ENCODE measurements around the gene XPC. TPM values are rescaled to one million over a fixed set of nuclear protein-coding genes. Genes with fewer than 3 reads are reported as not detected.

The XPC gene
- total RNA-seq, 1 experiment from 2014 or later = 57.2 TPM

DNA sequence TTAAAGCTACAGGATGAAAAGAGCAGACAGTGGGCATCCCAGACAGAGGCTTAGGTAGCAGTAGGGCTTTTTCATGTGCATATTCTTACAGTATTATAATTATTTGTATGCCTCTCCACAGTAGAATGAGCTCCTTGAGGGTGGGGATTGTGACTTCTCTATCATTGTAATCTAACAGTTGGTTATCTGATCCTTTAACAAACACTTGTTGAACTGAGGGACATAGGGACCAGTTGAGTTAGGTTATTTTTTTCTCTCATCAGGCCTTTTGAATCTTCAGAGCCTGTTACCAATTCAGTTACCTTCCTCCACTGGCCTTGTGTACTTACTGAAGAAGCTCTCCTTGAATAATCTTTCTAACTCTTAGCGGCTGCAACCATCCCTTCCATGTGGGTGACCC is 1.4 kb upstream of the XPC start:
- H3K4me1 ChIP-seq (ENCODE audit: insufficient read depth, low read length, poor library complexity, severe bottlenecking) = peaks cover 16% of the 10 kb centered on the region
- TF ChIP-seq CTCF (conservative IDR thresholded peaks at IDR 0.05; ENCODE audit: low read depth, low read length) (no peak), EZH2 (IDR thresholded peaks at IDR 0.05; ENCODE audit: borderline replicate concordance, low read depth, low read length, poor library complexity, severe bottlenecking) (no peak)
- H3K27ac ChIP-seq (ENCODE audit: low read depth, low read length, poor library complexity, severe bottlenecking) = no peak overlapping the region
- H3K9me3 ChIP-seq (ENCODE audit: low read depth, low read length, poor library complexity, severe bottlenecking) = no peaks in the 10 kb centered on the region
- BruUV-seq (replicated peaks) = no TSS peak
- no peak for DNase-seq (ENCODE audit: low spot score)
- peaks cover 32% of the 10 kb centered on the region for H3K36me3 ChIP-seq (ENCODE audit: insufficient read depth, low read length, poor library complexity, severe bottlenecking)
- no peaks in the 10 kb centered on the region for H3K27me3 ChIP-seq (replicated peaks; ENCODE audit: insufficient read depth, low read depth, low read length, poor library complexity)
- ChIA-PET CTCF (no interaction called here), POLR2A (ENCODE audit: low non-redundant PET) (no interaction called here)
- intact Hi-C loops (cut with micrococcal nuclease; ENCODE audit: unreplicated experiment) = loop anchor here (5.0 to 10.0 kb wide), 2 partner anchors 52 to 765 kb away; partner anchors contain the start of genes NR2C2 and TMEM43
- H3K4me3 ChIP-seq (ENCODE audit: low read depth, low read length, poor library complexity, severe bottlenecking) = peak overlapping the region; percentile 62

DNA sequence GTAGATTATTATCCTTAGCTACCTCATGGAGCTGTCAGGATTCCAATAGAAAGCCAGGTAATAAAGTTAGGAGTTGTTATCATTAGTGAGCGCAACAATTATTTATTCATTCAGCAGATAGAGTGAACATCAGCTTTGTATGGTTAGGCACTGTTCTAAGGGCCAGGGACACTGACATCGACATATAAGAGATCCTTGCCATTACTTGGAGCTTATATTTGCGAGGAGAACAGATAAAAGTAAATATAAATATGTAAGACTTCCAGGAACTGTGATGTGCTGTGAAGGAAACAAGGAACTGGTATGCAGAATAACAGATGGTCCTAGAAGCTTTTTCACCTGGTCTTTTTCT is 689 bp upstream of the XPC start:
- TSS peak; percentile 80 for BruUV-seq (replicated peaks)
- ChIA-PET CTCF (interaction anchor here (1.4 kb wide), 1 partner anchor 24 kb away, joined by 6 read pairs; no protein-coding TSS in a partner anchor), POLR2A (ENCODE audit: low non-redundant PET) (interaction anchor here (0.5 to 0.6 kb wide), 2 partner anchors 9 to 25 kb away, joined by 3 read pairs; no protein-coding TSS in a partner anchor)
- Histone ChIP-seq H3K4me3 (ENCODE audit: low read depth, low read length, poor library complexity, severe bottlenecking) (peak overlapping the region; percentile 62), H3K4me1 (ENCODE audit: insufficient read depth, low read length, poor library complexity, severe bottlenecking) (peaks cover 16% of the 10 kb centered on the region), H3K27ac (ENCODE audit: low read depth, low read length, poor library complexity, severe bottlenecking) (peak overlapping the region; percentile 94), H3K9me3 (ENCODE audit: low read depth, low read length, poor library complexity, severe bottlenecking) (no peaks in the 10 kb centered on the region), H3K36me3 (ENCODE audit: insufficient read depth, low read length, poor library complexity, severe bottlenecking) (peaks cover 30% of the 10 kb centered on the region), H3K27me3 (replicated peaks; ENCODE audit: insufficient read depth, low read depth, low read length, poor library complexity) (no peaks in the 10 kb centered on the region)
- DNase-seq (ENCODE audit: low spot score) = no peak
- TF ChIP-seq EZH2 (IDR thresholded peaks at IDR 0.05; ENCODE audit: borderline replicate concordance, low read depth, low read length, poor library complexity, severe bottlenecking) = no peak
- TF ChIP-seq CTCF (conservative IDR thresholded peaks at IDR 0.05; ENCODE audit: low read depth, low read length) = no peak
- intact Hi-C loops (cut with micrococcal nuclease; ENCODE audit: unreplicated experiment) = loop anchor here (5.0 to 10.0 kb wide), 2 partner anchors 52 to 766 kb away; partner anchors contain the start of genes NR2C2 and TMEM43

DNA sequence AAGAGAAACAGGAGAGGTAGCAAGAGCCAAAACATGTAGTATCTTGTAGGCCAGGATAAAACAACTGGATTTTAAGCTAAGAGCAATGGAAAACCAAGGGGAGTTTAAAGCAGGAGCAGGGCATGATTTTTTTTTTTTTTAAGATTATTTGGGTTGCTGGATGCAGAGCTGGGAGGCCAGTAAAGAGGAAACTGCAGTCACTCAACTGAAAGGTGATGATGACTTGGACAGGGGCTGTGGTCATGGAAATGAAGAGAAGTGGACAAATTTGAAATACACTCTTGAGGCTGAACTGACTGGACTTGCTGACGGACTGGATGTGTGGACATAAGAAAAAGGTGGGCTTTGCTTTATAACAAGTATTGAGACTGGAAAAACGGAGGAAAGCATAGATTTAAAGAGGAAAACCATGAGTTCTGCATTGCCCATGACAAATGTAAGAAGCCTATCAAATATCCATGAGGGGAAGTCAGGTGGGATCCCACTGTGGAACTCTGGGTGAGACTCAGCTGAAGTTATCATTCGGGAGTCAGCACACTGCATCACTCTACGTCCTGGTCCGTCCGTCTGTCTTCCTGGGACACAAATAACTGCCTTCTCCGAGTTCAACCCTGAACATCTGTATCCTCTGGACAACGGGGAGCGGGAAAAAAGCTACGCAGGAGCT is 688 bp downstream of the XPC start:
- intact Hi-C loops (cut with micrococcal nuclease; ENCODE audit: unreplicated experiment) = loop anchor here (5.0 to 10.0 kb wide), 2 partner anchors 50 to 767 kb away; partner anchors contain the start of genes NR2C2 and TMEM43
- POLR2A ChIA-PET (ENCODE audit: low non-redundant PET) = interaction anchor here (0.6 kb wide), 1 partner anchor 65 kb away, joined by 3 read pairs; no protein-coding TSS in a partner anchor
- H3K4me3 ChIP-seq (ENCODE audit: low read depth, low read length, poor library complexity, severe bottlenecking) = peak overlapping the region; percentile 62

More for the DNA sequence above, 688 bp downstream of the XPC start:
- CTCF ChIA-PET = interaction anchor here (1.4 kb wide), 1 partner anchor 26 kb away, joined by 6 read pairs; no protein-coding TSS in a partner anchor
- TSS peak; percentile 57 for BruUV-seq (replicated peaks)
- H3K36me3 ChIP-seq (ENCODE audit: insufficient read depth, low read length, poor library complexity, severe bottlenecking) = peaks cover 19% of the 10 kb centered on the region
- peaks cover 18% of the 10 kb centered on the region for H3K4me1 ChIP-seq (ENCODE audit: insufficient read depth, low read length, poor library complexity, severe bottlenecking)
- TF ChIP-seq EZH2 (IDR thresholded peaks at IDR 0.05; ENCODE audit: borderline replicate concordance, low read depth, low read length, poor library complexity, severe bottlenecking) (no peak), CTCF (conservative IDR thresholded peaks at IDR 0.05; ENCODE audit: low read depth, low read length) (no peak)
- peak overlapping the region; percentile 94 for H3K27ac ChIP-seq (ENCODE audit: low read depth, low read length, poor library complexity, severe bottlenecking)
- no peak for DNase-seq (ENCODE audit: low spot score)
- no peaks in the 10 kb centered on the region for H3K9me3 ChIP-seq (ENCODE audit: low read depth, low read length, poor library complexity, severe bottlenecking)
- H3K27me3 ChIP-seq (replicated peaks; ENCODE audit: insufficient read depth, low read depth, low read length, poor library complexity) = no peaks in the 10 kb centered on the region
